Measurements from ENCODE around the gene CACNG8. TPM values are rescaled to one million over a fixed set of nuclear protein-coding genes. Genes with fewer than 3 reads are reported as not detected.
"Not testable (repeated sequence)": the region's sequence is repeated elsewhere in the genome, so short reads cannot be mapped to it uniquely, and the experiment has no call there.

CACNG8 gene
- total and polyA plus RNA-seq, 4 experiments from 2014 or later: not detected

DNA sequence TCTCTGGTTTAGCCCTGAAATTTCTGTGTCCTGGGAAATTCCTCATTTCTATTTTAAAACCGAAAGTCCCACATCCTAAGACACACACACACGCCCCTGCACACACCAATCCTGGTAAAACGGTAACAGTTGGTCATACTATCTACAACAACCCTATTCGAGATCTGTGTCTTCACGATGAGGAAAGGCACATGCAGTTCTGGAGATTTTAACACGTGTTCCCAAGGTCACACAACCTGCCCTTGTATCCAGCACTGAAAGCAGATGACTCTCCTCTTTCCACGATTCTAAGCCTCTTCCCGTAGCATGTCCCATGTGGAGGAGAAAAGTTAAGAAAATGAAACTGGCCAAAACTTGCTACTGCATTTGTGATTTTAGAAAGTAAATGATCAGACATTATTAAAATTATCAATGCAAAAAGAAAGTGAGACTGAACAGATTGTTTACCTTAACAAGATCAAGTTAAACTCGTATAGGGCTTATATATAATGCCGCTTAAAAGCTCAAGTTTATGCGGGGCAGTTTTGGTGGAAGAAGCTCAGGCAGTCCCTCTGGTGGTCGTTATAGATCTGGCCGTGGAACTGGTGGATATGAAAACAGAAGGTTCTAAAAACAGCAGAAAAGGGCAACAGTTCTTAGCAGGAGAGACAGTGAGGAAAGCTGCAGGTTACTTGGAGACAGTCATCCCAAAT lies 68.3 kb downstream of the CACNG8 start:
- no peak overlapping the region for H3K4me3 Mint-ChIP-seq
- peaks cover 19 to 20% of the 10 kb centered on the region in 2 donors for H3K27me3 Mint-ChIP-seq
- H3K36me3 Mint-ChIP-seq: no peaks in the 10 kb centered on the region

DNA sequence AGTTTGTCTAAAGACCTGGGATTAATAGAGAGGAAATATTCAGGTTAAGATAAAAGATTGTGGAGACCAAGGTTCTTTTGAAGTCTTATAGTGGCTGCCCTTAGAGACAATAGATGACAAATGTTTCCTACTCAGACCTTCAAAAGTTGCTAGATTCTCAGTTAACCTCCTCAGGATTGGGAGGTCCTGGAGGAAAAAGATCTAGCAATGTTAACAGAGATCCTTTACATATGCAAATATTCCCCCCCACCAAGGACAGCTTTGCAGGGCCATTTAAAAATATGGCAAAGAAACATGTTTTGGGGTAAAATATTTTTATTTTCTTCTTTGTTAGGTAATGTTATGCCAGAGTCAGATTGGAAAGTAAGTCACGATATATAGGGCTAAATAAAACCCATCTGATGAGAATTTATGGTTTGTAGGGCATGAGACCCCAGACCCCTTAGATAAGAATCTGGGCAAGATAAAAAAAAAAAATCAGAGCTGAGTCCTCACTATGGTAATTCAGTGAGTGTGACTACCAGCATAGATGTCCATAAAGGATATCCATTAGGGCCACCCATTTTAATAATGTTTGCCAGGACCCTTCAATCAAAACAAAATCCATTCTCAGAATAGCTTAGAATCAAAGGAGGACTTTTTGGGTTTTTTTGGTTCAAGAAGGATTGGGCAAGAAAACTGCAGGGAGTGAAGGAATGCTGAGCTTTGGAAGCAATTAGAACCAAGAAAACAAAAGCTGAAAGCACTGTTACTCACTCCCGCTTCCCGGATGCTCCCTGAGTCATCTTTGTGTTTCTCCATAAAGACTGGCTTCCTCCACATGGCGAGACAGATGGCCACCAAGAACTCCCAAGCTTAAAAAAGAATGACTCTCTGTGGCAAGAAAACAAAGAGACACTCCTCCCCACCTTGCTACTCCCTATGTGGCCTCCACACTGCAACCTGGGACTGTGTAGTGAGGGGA lies 72.8 kb downstream of the CACNG8 start:
- H3K9me3 Mint-ChIP-seq: no peaks in the 10 kb centered on the region
- H3K27me3 Mint-ChIP-seq: peaks cover 12 to 19% of the 10 kb centered on the region in 2 donors
- H3K36me3 Mint-ChIP-seq: no peaks in the 10 kb centered on the region
- H3K4me1 ChIP-seq (ENCODE audit: insufficient read depth, low read length): no peaks in the 10 kb centered on the region
- H3K27ac ChIP-seq (ENCODE audit: low read depth, low read length): no peak overlapping the region
- intact Hi-C loops (cut with micrococcal nuclease): no loop called here
- ChIA-PET CTCF (ENCODE audit: partially characterized antibody) (interaction anchor here (1.7 kb wide), 1 partner anchor 8 kb away, joined by 6 read pairs; no protein-coding TSS in a partner anchor), POLR2A (ENCODE audit: partially characterized antibody) (interaction anchor here (0.7 kb wide), 1 partner anchor 66 kb away, joined by 3 read pairs; no protein-coding TSS in a partner anchor)
- H3K9me3 ChIP-seq (ENCODE audit: control insufficient read depth in 1 of 2, low read length in 2 of 2): no peaks in the 10 kb centered on the region
- no peaks in the 10 kb centered on the region for H3K27me3 ChIP-seq (ENCODE audit: insufficient read depth, low read length)
- H3K4me3 Mint-ChIP-seq: no peak overlapping the region
- H3K4me1 Mint-ChIP-seq: peaks cover 0 to 2% (median 0%) of the 10 kb centered on the region in 4 donors
- no peaks in the 10 kb centered on the region for H3K36me3 ChIP-seq (ENCODE audit: insufficient read depth, low read length)
- no peak overlapping the region for H3K4me3 ChIP-seq (ENCODE audit: low read length in 2 of 2)
- DNase-seq: no peak
- no peak overlapping the region for H3K27ac Mint-ChIP-seq

More for the DNA sequence above, 68.3 kb downstream of the CACNG8 start:
- Histone ChIP-seq H3K4me1 (ENCODE audit: insufficient read depth, low read length) (no peaks in the 10 kb centered on the region), H3K27ac (ENCODE audit: low read depth, low read length) (no peak overlapping the region), H3K9me3 (ENCODE audit: control insufficient read depth in 1 of 2, low read length in 2 of 2) (no peaks in the 10 kb centered on the region), H3K27me3 (ENCODE audit: insufficient read depth, low read length) (no peaks in the 10 kb centered on the region), H3K4me3 (ENCODE audit: low read length in 2 of 2) (no peak overlapping the region), H3K36me3 (ENCODE audit: insufficient read depth, low read length) (no peaks in the 10 kb centered on the region)
- Mint-ChIP-seq H3K27ac (no peak overlapping the region), H3K4me1 (peaks cover 0 to 4% (median under 1%) of the 10 kb centered on the region in 4 donors), H3K9me3 (no peaks in the 10 kb centered on the region)
- CTCF ChIA-PET (ENCODE audit: partially characterized antibody): interaction anchor here (0.8 to 1.2 kb wide), 5 partner anchors 11 to 237 kb away, joined by 3 to 5 read pairs (median 3); no protein-coding TSS in a partner anchor
- intact Hi-C loops (cut with micrococcal nuclease): loop anchor here (1.0 kb wide), 1 partner anchor 189 kb away; no protein-coding TSS in a partner anchor
- POLR2A ChIA-PET (ENCODE audit: partially characterized antibody): no interaction called here
- DNase-seq: no peak

- DNase-seq; H3K9me3 ChIP-seq (ENCODE audit: control insufficient read depth in 1 of 2, low read length in 2 of 2); H3K4me3 Mint-ChIP-seq; H3K4me3 ChIP-seq (ENCODE audit: low read length in 2 of 2); H3K36me3 Mint-ChIP-seq; POLR2A ChIA-PET (ENCODE audit: partially characterized antibody); H3K36me3 ChIP-seq (ENCODE audit: insufficient read depth, low read length); H3K9me3 Mint-ChIP-seq; H3K27ac ChIP-seq (ENCODE audit: low read depth, low read length); H3K4me1 Mint-ChIP-seq; H3K27me3 ChIP-seq (ENCODE audit: insufficient read depth, low read length); H3K27ac Mint-ChIP-seq; H3K4me1 ChIP-seq (ENCODE audit: insufficient read depth, low read length); intact Hi-C loops (cut with micrococcal nuclease): not testable (repeated sequence)
- peaks cover 8 to 20% of the 10 kb centered on the region in 2 donors for H3K27me3 Mint-ChIP-seq
- CTCF ChIA-PET (ENCODE audit: partially characterized antibody): interaction anchor here (1.7 kb wide), 1 partner anchor 9 kb away, joined by 6 read pairs; no protein-coding TSS in a partner anchor
These were observed 73.8 kb downstream of the CACNG8 start for GRCh38 chr19:54036542-54036941.

Other genes starting within 250 kb of the CACNG8 start
- gene NLRP12, start 138.6 kb upstream of the CACNG8 start, total RNA-seq: not detected
- gene NLRP12, start 138.6 kb upstream of the CACNG8 start, polyA plus RNA-seq: not detected
- gene MYADM, start 95.1 kb upstream of the CACNG8 start, total RNA-seq: 10 to 100 TPM; 42.1 to 45.8 TPM
- 10 to 100 TPM; 38.5 to 67.9 TPM for gene MYADM, start 95.1 kb upstream of the CACNG8 start, polyA plus RNA-seq
- gene PRKCG, start 80.7 kb upstream of the CACNG8 start, total RNA-seq: not detected
- gene PRKCG, start 80.7 kb upstream of the CACNG8 start, polyA plus RNA-seq: under 1 TPM in 1 of 2 donors, not detected in 1; 0.06 TPM
- not detected for gene CACNG7, start 53.7 kb upstream of the CACNG8 start, total RNA-seq
- not detected for gene CACNG7, start 53.7 kb upstream of the CACNG8 start, polyA plus RNA-seq
- gene CACNG6, start 28.7 kb downstream of the CACNG8 start, total RNA-seq: not detected
- gene CACNG6, start 28.7 kb downstream of the CACNG8 start, polyA plus RNA-seq: not detected
- not detected for gene VSTM1, start 101.0 kb downstream of the CACNG8 start, total RNA-seq
- not detected for gene VSTM1, start 101.0 kb downstream of the CACNG8 start, polyA plus RNA-seq
- not detected for gene TARM1, start 118.4 kb downstream of the CACNG8 start, total RNA-seq
- gene TARM1, start 118.4 kb downstream of the CACNG8 start, polyA plus RNA-seq: not detected
- 1 to 10 TPM in 1 of 2 experiments, under 1 TPM in 1; 0.64 to 1.1 TPM for gene OSCAR, start 137.9 kb downstream of the CACNG8 start, total RNA-seq
- gene OSCAR, start 137.9 kb downstream of the CACNG8 start, polyA plus RNA-seq: under 1 TPM in 1 of 2 donors, not detected in 1; 0.23 TPM
- gene NDUFA3, start 139.9 kb downstream of the CACNG8 start, total RNA-seq: 100 to 1,000 TPM; 135 to 137 TPM
- gene NDUFA3, start 139.9 kb downstream of the CACNG8 start, polyA plus RNA-seq: 100 to 1,000 TPM; 374 to 440 TPM
- gene TFPT, start 152.7 kb downstream of the CACNG8 start, total RNA-seq: 10 to 100 TPM; 17.2 to 19.0 TPM
- gene TFPT, start 152.7 kb downstream of the CACNG8 start, polyA plus RNA-seq: 10 to 100 TPM; 17.6 to 31.0 TPM
- 10 to 100 TPM; 77.6 to 80.0 TPM for gene PRPF31, start 152.8 kb downstream of the CACNG8 start, total RNA-seq
- 10 to 100 TPM; 73.0 to 79.0 TPM for gene PRPF31, start 152.8 kb downstream of the CACNG8 start, polyA plus RNA-seq
- gene CNOT3, start 174.8 kb downstream of the CACNG8 start, total RNA-seq: 10 to 100 TPM; 80.0 to 82.3 TPM
- gene CNOT3, start 174.8 kb downstream of the CACNG8 start, polyA plus RNA-seq: 10 to 100 TPM in 1 of 2 donors, 1 to 10 TPM in 1; 3.3 to 21.0 TPM
- 10 to 100 TPM; 19.6 to 22.7 TPM for gene LENG1, start 196.8 kb downstream of the CACNG8 start, total RNA-seq
- 10 to 100 TPM in 1 of 2 donors, 1 to 10 TPM in 1; 9.9 to 18.1 TPM for gene LENG1, start 196.8 kb downstream of the CACNG8 start, polyA plus RNA-seq
- 1 to 10 TPM in 1 of 2 experiments, under 1 TPM in 1; 0.61 to 1.1 TPM for gene TMC4, start 210.2 kb downstream of the CACNG8 start, total RNA-seq
- gene TMC4, start 210.2 kb downstream of the CACNG8 start, polyA plus RNA-seq: 1 to 10 TPM in 1 of 2 donors, under 1 TPM in 1; 0.71 to 3.3 TPM
- gene MBOAT7, start 226.6 kb downstream of the CACNG8 start, total RNA-seq: 10 to 100 TPM; 46.4 to 55.5 TPM
- 10 to 100 TPM; 16.0 to 28.7 TPM for gene MBOAT7, start 226.6 kb downstream of the CACNG8 start, polyA plus RNA-seq
- 10 to 100 TPM; 23.2 to 25.8 TPM for gene TSEN34, start 228.4 kb downstream of the CACNG8 start, total RNA-seq
- 10 to 100 TPM; 20.3 to 39.6 TPM for gene TSEN34, start 228.4 kb downstream of the CACNG8 start, polyA plus RNA-seq
- 1,000 to 10,000 TPM; 1,117 to 1,127 TPM for gene RPS9, start 237.9 kb downstream of the CACNG8 start, total RNA-seq
- 1,000 to 10,000 TPM in 1 of 2 donors, 100 to 1,000 TPM in 1; 924 to 1,042 TPM for gene RPS9, start 237.9 kb downstream of the CACNG8 start, polyA plus RNA-seq